C4-2B (cell line): ENCODE data around the gene DARS1.
"Not testable (repeated sequence)": the region's sequence is repeated elsewhere in the genome, so short reads cannot be mapped to it uniquely, and the experiment has no call there.

ENCODE experiments used
- ZFX ChIP-seq: fragments of 450-650 bp; IDR thresholded peaks from 2 replicates; pipeline ENCODE4 v1.6.1; 2017
- TF ChIP-seq, protein P1 (sequence below): fragments of 450-650 bp; conservative IDR thresholded peaks from 2 replicates; pipeline ENCODE4 v1.5.1; 2017; ENCODE audit warnings: mild to moderate bottlenecking

DNA sequence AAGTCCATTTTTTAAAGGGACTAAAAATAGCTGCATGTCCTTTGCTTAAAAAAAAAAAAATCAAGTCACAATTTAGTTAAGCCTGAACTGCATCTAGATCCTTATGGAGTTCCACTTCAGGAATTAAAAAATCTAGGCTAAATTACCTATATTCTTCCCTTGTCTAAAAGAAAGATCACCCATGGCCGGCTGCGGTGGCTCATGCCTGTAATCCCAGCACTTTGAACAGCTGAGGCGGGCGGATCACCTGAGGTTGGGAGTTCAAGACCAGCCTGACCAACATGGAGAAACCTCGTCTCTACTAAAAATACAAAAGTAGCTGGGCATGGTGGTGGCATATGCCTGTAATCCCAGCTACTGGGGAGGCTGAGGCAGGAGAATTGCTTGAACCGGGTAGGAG lies 26.5 kb downstream of the DARS1 start:
- TF ChIP-seq, protein P1, sequence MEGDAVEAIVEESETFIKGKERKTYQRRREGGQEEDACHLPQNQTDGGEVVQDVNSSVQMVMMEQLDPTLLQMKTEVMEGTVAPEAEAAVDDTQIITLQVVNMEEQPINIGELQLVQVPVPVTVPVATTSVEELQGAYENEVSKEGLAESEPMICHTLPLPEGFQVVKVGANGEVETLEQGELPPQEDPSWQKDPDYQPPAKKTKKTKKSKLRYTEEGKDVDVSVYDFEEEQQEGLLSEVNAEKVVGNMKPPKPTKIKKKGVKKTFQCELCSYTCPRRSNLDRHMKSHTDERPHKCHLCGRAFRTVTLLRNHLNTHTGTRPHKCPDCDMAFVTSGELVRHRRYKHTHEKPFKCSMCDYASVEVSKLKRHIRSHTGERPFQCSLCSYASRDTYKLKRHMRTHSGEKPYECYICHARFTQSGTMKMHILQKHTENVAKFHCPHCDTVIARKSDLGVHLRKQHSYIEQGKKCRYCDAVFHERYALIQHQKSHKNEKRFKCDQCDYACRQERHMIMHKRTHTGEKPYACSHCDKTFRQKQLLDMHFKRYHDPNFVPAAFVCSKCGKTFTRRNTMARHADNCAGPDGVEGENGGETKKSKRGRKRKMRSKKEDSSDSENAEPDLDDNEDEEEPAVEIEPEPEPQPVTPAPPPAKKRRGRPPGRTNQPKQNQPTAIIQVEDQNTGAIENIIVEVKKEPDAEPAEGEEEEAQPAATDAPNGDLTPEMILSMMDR = not testable (repeated sequence)
- TF ChIP-seq ZFX = not testable (repeated sequence)
